Stimulated activated CD8-positive, alpha-beta memory T cell treated with anti-CD3 and anti-CD28 coated beads, Interleukin-4, amount 100 ng/mL, for 4 hours (primary cell): ENCODE results near the gene HCK.
"Not testable (repeated sequence)": the region's sequence is repeated elsewhere in the genome, so short reads cannot be mapped to it uniquely, and the experiment has no call there.

Experiments
- DNase-seq, 2 donors: peaks; one replicate each; pipeline ENCODE4 v3.0.0-alpha.2; 2020; ENCODE audit warnings: low read depth in 2 of 2, low spot score in 1 of 2

HCK gene

GRCh38 chr20:32089637-32090362 is 37.8 kb downstream of the HCK start:
- DNase-seq: no peak

- DNase-seq: peak; percentile 43 to 55
Measured at GRCh38 chr20:32091888-32092346, 39.9 kb downstream of the HCK start.

- no peak for DNase-seq
Measured at GRCh38 chr20:32098786-32099185, 46.7 kb downstream of the HCK start.

GRCh38 chr20:32108814-32109391 is 56.9 kb downstream of the HCK start:
- DNase-seq: no peak

DNA sequence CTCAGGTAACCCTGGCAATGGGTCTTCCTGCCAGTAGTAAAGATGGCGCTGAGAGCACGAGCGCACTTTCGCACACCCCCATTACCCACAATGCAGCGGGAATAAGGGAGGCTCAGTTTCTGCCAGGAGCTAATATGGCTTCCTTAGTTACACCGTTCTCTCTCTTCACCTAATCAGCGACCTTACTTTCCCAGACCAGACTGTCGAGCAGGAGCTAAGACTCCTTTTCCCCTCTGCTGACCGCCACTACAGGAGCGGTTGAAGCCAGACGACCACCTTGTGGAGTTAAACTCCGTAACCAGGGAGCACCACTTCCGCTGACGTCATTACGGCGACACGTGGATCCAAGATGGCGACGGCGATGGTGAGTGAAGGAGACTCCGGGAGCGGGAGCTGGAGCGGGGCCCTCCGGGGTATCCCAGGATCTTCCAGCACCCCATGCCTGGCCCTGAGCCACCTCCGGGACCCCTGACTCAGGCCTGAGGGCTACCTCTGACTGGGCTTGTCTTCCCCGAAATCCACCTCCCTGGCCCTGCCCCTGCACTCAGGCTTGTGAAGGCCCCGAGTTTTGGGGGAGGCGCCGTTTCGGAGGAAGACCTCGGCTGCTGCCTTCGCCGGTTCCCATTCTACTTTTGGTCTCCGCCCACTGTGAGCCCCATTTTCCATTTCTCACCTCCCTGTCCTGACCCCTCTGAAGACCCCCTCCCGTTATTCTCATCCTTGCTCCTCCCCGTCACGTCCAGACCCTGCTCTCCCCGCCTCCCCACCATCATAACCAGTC is 57.5 kb downstream of the HCK start, which contains the start of gene TM9SF4:
Gene TM9SF4 (plus strand): TSS at position 323 of the 781 bp plus-strand sequence. CDS start 27 bp downstream, at position 350.
- DNase-seq: peak; percentile 75 to 88

DNA sequence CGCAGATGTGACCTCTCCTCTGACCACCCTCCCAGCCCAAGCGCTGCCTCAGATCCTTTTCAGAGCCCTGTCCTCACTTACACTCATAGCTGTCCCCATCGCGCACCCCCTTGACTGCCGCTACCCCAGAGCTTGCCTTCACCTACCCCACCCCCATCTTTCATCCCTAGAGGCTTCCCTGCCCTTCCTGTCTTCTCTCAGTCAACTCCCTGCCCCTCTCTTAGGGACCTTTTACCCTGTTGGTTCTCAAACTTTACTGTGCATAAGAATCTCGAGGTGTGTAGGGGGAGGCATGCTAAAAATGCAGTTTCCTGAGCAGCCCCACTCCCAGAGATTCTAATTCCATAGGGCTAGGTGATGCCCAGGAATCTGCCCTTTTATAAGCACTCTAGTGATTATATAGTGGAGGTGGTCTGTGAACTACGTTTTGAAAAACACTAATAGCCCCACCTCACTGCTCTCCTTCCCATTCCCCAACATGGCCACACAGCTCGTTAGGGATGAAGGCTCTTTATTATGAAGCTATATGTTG is 58.2 kb downstream of the HCK start:
- no peak for DNase-seq

DNA sequence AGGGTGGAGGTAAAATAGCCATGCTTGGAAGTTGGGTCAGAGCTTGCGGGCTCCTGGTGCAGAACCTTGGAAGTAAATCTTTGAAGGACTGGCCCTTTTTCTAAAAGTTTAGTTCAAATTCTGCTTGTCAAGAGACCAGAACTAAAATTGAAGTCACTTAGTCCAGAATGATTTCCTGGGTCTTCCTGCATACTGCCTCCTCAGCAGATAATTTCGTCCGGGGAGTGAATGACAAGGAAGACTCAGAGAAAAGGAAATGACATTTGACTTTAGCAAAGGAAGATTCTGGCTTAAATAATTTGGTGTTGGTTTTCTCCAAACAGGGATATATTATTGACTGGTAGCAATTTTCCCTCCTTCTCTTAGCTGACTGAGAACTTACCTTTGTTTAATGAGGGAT is 58.7 kb downstream of the HCK start:
- DNase-seq: no peak

DNA sequence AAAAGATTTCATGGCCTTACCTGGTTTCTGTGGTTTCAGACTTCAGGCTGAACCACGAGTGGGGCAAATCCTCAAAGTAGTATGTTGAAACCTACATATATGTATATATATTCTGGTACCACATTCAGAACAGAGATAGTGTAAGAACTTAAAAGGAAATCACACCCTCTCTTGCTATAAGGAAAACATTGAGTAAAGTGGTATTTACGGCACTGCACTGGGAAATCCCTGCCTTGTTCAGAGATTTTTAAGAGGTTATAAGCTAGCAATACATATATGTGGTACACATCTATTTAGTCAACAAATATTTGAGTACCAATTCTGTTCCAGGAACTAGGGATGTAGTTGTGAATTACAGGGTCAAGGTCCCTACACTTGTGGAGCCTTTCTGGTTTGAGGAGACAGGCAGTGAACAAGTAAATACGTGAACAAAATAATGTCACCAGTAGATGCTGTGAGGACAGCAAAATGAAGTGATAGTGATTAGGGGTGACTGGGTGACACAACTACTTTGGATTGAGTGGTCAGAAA is 59.2 kb downstream of the HCK start:
- no peak for DNase-seq

DNA sequence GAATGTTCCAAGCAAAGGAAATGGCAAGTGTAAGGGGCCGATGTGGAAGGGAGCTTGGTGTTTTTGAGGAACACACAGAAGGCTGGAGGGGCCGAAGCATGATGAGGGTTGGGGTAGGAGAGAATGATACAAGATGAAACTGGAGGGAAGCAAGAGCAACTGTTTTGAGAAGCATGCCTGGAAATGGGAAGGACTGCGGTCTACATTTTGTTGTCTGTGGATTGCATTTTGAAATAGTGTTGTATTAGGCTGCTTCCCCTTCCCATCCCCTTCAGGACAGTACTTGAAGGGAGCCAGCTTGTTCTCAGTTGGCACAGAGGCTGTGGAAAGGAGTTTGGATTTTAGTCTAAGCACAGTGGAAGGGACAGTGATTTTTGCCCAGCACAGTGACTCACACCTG is 59.7 kb downstream of the HCK start:
- DNase-seq: no peak

- DNase-seq: no peak
Measured at GRCh38 chr20:32112841-32113240, 60.8 kb downstream of the HCK start.

- DNase-seq: no peak
Measured at GRCh38 chr20:32113591-32114260, 61.7 kb downstream of the HCK start.

GRCh38 chr20:32114305-32114960 is 62.4 kb downstream of the HCK start:
- DNase-seq: no peak

DNA sequence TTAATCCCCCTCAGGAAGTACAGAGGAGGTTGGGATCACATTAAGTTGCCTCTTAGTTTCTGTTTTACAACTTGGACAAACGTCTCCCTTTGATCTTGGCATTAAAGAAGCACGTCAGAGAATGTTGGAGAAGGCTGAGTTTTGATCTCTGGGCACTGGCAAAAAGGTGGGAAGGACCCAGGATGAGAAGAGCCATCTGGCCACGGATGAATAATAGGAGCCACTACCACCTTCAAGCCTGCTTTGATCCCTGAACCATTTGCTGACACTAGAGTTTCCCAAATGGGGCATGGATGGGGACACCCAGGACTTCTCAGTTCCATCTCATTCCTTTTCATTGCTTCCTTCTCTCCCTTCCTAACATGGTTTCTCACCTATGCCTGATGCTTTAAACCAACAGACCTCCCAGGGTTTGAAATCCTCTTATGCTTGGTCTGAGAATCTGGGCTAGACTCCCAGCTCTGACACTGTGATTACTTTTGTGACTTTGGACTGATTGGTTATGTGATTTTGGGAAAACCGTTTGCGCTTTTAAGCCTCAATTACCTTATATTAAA is 63.2 kb downstream of the HCK start:
- DNase-seq: no peak

DNA sequence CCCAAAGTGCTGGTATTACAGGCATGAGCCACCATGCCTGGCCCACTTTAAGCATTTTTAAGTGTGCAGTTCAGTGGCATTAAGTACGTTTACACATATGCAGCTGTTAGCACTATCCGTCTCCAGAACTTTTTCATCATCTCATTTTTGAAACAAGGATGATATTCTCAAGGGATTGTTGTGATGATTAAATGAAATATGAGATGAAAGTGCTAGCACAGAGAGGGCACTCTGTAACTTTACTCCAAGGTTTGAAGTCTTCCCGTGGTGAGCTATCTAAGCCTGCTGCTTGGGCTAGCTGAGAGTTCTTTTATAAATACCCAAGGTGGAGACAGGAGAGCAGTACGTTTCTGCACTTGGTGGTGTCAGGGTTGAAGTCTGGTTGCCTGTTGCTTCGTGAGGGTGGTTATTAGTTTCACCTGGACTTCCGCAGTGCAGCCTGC is 64.1 kb downstream of the HCK start:
- no peak for DNase-seq

DNA sequence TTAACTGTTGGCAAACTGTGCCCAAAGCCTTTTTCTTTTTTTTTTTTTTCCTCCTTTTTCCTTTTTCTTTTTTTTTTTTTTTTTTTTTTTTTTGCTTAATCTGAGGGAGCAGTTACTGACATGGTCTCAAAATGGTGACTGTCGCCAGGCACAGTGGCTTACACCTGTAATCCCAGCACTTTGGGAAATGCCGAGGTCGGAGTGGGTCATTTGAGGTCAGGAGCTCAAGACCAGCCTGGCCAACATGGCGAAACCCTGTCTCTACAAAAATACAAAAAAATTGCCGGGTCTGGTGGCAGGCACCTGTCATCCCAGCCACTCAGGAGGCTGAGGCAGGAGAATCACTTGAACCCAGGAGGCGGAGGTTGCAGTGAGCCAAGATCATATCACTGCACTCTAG is 64.8 kb downstream of the HCK start:
- DNase-seq: not testable (repeated sequence)

DNA sequence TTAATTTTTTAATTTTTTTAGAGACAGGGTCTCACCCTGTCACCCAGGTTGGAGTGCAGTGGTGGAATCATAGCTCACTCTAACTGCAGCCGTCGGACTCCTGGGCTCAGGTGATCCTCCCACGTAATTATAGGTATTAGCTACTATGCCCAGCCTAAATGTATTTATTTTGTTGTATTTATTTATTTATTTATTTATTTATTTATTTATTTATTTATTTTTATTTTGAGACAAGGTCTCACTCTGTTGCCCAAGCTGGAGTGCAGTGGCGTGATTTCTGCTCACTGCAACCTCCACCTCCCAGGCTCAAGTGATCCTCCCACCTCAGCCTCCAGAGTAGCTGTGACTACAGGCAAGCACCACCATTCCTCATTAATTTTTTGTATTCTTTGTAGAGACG is 66.4 kb downstream of the HCK start:
- not testable (repeated sequence) for DNase-seq

DNA sequence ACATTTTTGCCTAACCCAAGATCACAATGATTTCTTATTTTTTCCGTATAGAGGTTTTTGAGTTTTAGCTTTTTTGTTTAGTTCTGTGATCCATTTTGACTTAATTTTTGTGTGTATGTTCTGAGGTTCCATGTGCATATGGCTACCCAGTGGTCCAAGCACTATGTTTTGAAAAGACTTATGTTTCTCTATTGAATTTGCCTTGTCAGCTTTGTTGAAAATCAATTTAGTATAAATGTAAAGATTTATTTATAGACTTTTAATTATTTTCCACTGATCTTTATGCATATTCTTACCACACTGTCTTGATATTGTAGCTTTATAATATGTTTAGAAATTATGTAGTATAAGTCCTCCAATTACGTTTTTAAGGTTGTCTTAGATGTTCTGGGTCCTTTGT is 67.7 kb downstream of the HCK start:
- no peak for DNase-seq

- not testable (repeated sequence) for DNase-seq
Measured at GRCh38 chr20:32121908-32122307, 69.9 kb downstream of the HCK start.

- DNase-seq: no peak
Measured at GRCh38 chr20:32123088-32123487, 71.0 kb downstream of the HCK start.

- no peak for DNase-seq
Measured at GRCh38 chr20:32124916-32125454, 72.9 kb downstream of the HCK start.
